Measurements from ENCODE around the gene KRT28. TPM values are rescaled to one million over a fixed set of nuclear protein-coding genes. Genes with fewer than 3 reads are reported as not detected.

KRT28 gene
- total RNA-seq, 8 experiments from 2014 or later = 0.08 TPM; not detected in 7

- no peak overlapping the region for H3K4me3 ChIP-seq
- H3K4me1 ChIP-seq (replicated peaks in 1 of 2) = no peaks in the 10 kb centered on the region
- no peak for ATAC-seq (replicated peaks in 6 of 8)
- 81 to 100% (median 90%) methylated on average over 1 to 2 of the region's 2 CpGs; no CpG with 5 or more reads in 1 of the 10 experiments for WGBS, 10 experiments
- H3K27ac ChIP-seq = no peak overlapping the region
- in situ Hi-C loops (cut with MboI; ENCODE audit: low pct_unique_long_range_greater_than_20kb in 2 of 9, low sequenced_read_pairs in 9 of 9, unreplicated experiment in 9 of 9) = loop anchor here in 3 of 9 experiments (10.0 to 25.0 kb wide), 2 partner anchors 180 to 182 kb away; no protein-coding TSS in a partner anchor
Measured at GRCh38 chr17:40794466-40794865, 5.3 kb downstream of the KRT28 start.

- ATAC-seq (replicated peaks in 6 of 8) = no peak
- no peaks in the 10 kb centered on the region for H3K4me1 ChIP-seq (replicated peaks in 1 of 2)
- 13 to 100% (median 49%) methylated on average over 1 to 10 of the region's 10 CpGs for WGBS, 10 experiments
- in situ Hi-C loops (cut with MboI; ENCODE audit: low pct_unique_long_range_greater_than_20kb in 2 of 9, low sequenced_read_pairs in 9 of 9, unreplicated experiment in 9 of 9) = loop anchor here in 3 of 9 experiments (10.0 to 25.0 kb wide), 2 partner anchors 179 to 182 kb away; no protein-coding TSS in a partner anchor
- no peak overlapping the region for H3K4me3 ChIP-seq
- no peak overlapping the region for H3K27ac ChIP-seq
Measured at GRCh38 chr17:40793832-40794231, 5.9 kb downstream of the KRT28 start.

GRCh38 chr17:40791787-40792436, 7.8 kb downstream of the KRT28 start:
- Histone ChIP-seq H3K27ac (no peak overlapping the region), H3K4me1 (replicated peaks in 1 of 2) (no peaks in the 10 kb centered on the region), H3K4me3 (no peak overlapping the region)
- in situ Hi-C loops (cut with MboI; ENCODE audit: low pct_unique_long_range_greater_than_20kb in 2 of 9, low sequenced_read_pairs in 9 of 9, unreplicated experiment in 9 of 9) = loop anchor here in 3 of 9 experiments (10.0 to 25.0 kb wide), 2 partner anchors 177 to 180 kb away; no protein-coding TSS in a partner anchor
- peak in 3 of 8 experiments; percentile 38 to 69 (median 62) for ATAC-seq (replicated peaks in 6 of 8)
- WGBS, 10 experiments = 0 to 61% (median 26%) methylated on average over 1 to 6 of the region's 6 CpGs

- H3K27ac ChIP-seq = no peak overlapping the region
- no peaks in the 10 kb centered on the region for H3K4me1 ChIP-seq (replicated peaks in 1 of 2)
- 80 to 100% (median 92%) methylated on average over 1 of the region's 1 CpG; no CpG with 5 or more reads in 2 of the 10 experiments for WGBS, 10 experiments
- no peak for ATAC-seq (replicated peaks in 6 of 8)
- no peak overlapping the region for H3K4me3 ChIP-seq
- in situ Hi-C loops (cut with MboI; ENCODE audit: low pct_unique_long_range_greater_than_20kb in 2 of 9, low sequenced_read_pairs in 9 of 9, unreplicated experiment in 9 of 9) = loop anchor here in 3 of 9 experiments (10.0 to 25.0 kb wide), 2 partner anchors 176 to 179 kb away; no protein-coding TSS in a partner anchor
Measured at GRCh38 chr17:40791111-40791510, 8.6 kb downstream of the KRT28 start.

- ATAC-seq (replicated peaks in 6 of 8) = no peak
- Histone ChIP-seq H3K27ac (no peak within 1 kb of the TSS), H3K4me3 (no peak within 1 kb of the TSS), H3K4me1 (replicated peaks in 1 of 2) (no peaks in the 10 kb centered on the region)
- 60 to 100% (median 96%) methylated on average over 1 to 4 of the region's 4 CpGs; no CpG with 5 or more reads in 3 of the 10 experiments for WGBS, 10 experiments
- in situ Hi-C loops (cut with MboI; ENCODE audit: low pct_unique_long_range_greater_than_20kb in 2 of 9, low sequenced_read_pairs in 9 of 9, unreplicated experiment in 9 of 9) = loop anchor here in 1 of 9 experiments (25.0 kb wide), 1 partner anchor 170 kb away; no protein-coding TSS in a partner anchor
Measured at GRCh38 chr17:40782450-40782849, 17.3 kb downstream of the KRT28 start, which contains the start of gene KRT27. Gene KRT27 (minus strand): TSS chr17:40782550. CDS start chr17:40782493, 57 bp downstream.

GRCh38 chr17:40779181-40779909, 20.4 kb downstream of the KRT28 start:
- 16 to 75% (median 65%) methylated on average over 5 to 29 of the region's 37 CpGs for WGBS, 10 experiments
- Histone ChIP-seq H3K4me3 (no peak overlapping the region), H3K27ac (no peak overlapping the region), H3K4me1 (replicated peaks in 1 of 2) (no peaks in the 10 kb centered on the region)
- in situ Hi-C loops (cut with MboI; ENCODE audit: low pct_unique_long_range_greater_than_20kb in 2 of 9, low sequenced_read_pairs in 9 of 9, unreplicated experiment in 9 of 9) = loop anchor here in 1 of 9 experiments (25.0 kb wide), 1 partner anchor 167 kb away; no protein-coding TSS in a partner anchor
- ATAC-seq (replicated peaks in 6 of 8) = peak in 1 of 8 experiments; percentile 46

GRCh38 chr17:40778461-40778860, 21.3 kb downstream of the KRT28 start:
- H3K4me1 ChIP-seq (replicated peaks in 1 of 2) = no peaks in the 10 kb centered on the region
- in situ Hi-C loops (cut with MboI; ENCODE audit: low pct_unique_long_range_greater_than_20kb in 2 of 9, low sequenced_read_pairs in 9 of 9, unreplicated experiment in 9 of 9) = loop anchor here in 1 of 9 experiments (25.0 kb wide), 1 partner anchor 166 kb away; no protein-coding TSS in a partner anchor
- H3K4me3 ChIP-seq = no peak overlapping the region
- ATAC-seq (replicated peaks in 6 of 8) = peak in 3 of 8 experiments; percentile 63 to 77 (median 73)
- H3K27ac ChIP-seq = no peak overlapping the region
- 7 to 88% (median 56%) methylated on average over 1 to 5 of the region's 5 CpGs; no CpG with 5 or more reads in 2 of the 10 experiments for WGBS, 10 experiments

GRCh38 chr17:40777971-40778370, 21.8 kb downstream of the KRT28 start:
- ATAC-seq (replicated peaks in 6 of 8) = no peak
- Histone ChIP-seq H3K4me1 (replicated peaks in 1 of 2) (no peaks in the 10 kb centered on the region), H3K27ac (no peak overlapping the region), H3K4me3 (no peak overlapping the region)
- in situ Hi-C loops (cut with MboI; ENCODE audit: low pct_unique_long_range_greater_than_20kb in 2 of 9, low sequenced_read_pairs in 9 of 9, unreplicated experiment in 9 of 9) = loop anchor here in 1 of 9 experiments (25.0 kb wide), 1 partner anchor 166 kb away; no protein-coding TSS in a partner anchor
- WGBS, 10 experiments = 56 to 97% (median 89%) methylated on average over 2 to 3 of the region's 3 CpGs; no CpG with 5 or more reads in 2 of the 10 experiments

GRCh38 chr17:40777459-40777858, 22.3 kb downstream of the KRT28 start:
- ATAC-seq (replicated peaks in 6 of 8) = no peak
- WGBS, 10 experiments = 49 to 100% (median 80%) methylated on average over 1 to 7 of the region's 7 CpGs
- in situ Hi-C loops (cut with MboI; ENCODE audit: low pct_unique_long_range_greater_than_20kb in 2 of 9, low sequenced_read_pairs in 9 of 9, unreplicated experiment in 9 of 9) = loop anchor here in 1 of 9 experiments (25.0 kb wide), 1 partner anchor 165 kb away; no protein-coding TSS in a partner anchor
- Histone ChIP-seq H3K27ac (no peak overlapping the region), H3K4me3 (no peak overlapping the region), H3K4me1 (replicated peaks in 1 of 2) (no peaks in the 10 kb centered on the region)

- H3K27ac ChIP-seq = no peak overlapping the region
- H3K4me3 ChIP-seq = no peak overlapping the region
- ATAC-seq (replicated peaks in 6 of 8) = no peak
Measured at GRCh38 chr17:40775945-40776344, 23.8 kb downstream of the KRT28 start.

GRCh38 chr17:40772101-40772500, 27.7 kb downstream of the KRT28 start, which contains the start of gene KRT26:
Gene KRT26 (minus strand): TSS chr17:40772201. CDS start chr17:40772113, 88 bp downstream.
- Histone ChIP-seq H3K27ac (no peak within 1 kb of the TSS), H3K4me1 (replicated peaks in 1 of 2) (no peaks in the 10 kb centered on the region), H3K4me3 (no peak within 1 kb of the TSS)
- WGBS, 10 experiments = 70 to 100% (median 81%) methylated on average over 1 to 3 of the region's 3 CpGs; no CpG with 5 or more reads in 2 of the 10 experiments
- in situ Hi-C loops (cut with MboI; ENCODE audit: low pct_unique_long_range_greater_than_20kb in 2 of 9, low sequenced_read_pairs in 9 of 9, unreplicated experiment in 9 of 9) = no loop called here
- ATAC-seq (replicated peaks in 6 of 8) = no peak

More at GRCh38 chr17:40775945-40776344, 23.8 kb downstream of the KRT28 start:
- WGBS, 10 experiments = 44 to 100% (median 80%) methylated on average over 1 to 4 of the region's 4 CpGs
- H3K4me1 ChIP-seq (replicated peaks in 1 of 2) = no peaks in the 10 kb centered on the region
- in situ Hi-C loops (cut with MboI; ENCODE audit: low pct_unique_long_range_greater_than_20kb in 2 of 9, low sequenced_read_pairs in 9 of 9, unreplicated experiment in 9 of 9) = loop anchor here in 1 of 9 experiments (25.0 kb wide), 1 partner anchor 164 kb away; no protein-coding TSS in a partner anchor

GRCh38 chr17:40765657-40766056, 34.1 kb downstream of the KRT28 start:
- ATAC-seq (replicated peaks in 6 of 8) = no peak
- 49 to 93% (median 82%) methylated on average over 1 to 2 of the region's 2 CpGs for WGBS, 10 experiments
- Histone ChIP-seq H3K27ac (no peak overlapping the region), H3K4me3 (no peak overlapping the region), H3K4me1 (replicated peaks in 1 of 2) (no peaks in the 10 kb centered on the region)
- in situ Hi-C loops (cut with MboI; ENCODE audit: low pct_unique_long_range_greater_than_20kb in 2 of 9, low sequenced_read_pairs in 9 of 9, unreplicated experiment in 9 of 9) = no loop called here

Measured in motor neuron (in vitro differentiated cells).